HepG2 (cell line): Measurements from ENCODE around the gene SNX30. TPM values are rescaled to one million over a fixed set of nuclear protein-coding genes. Genes with fewer than 3 reads are reported as not detected.

ENCODE experiments used
- AGO1 ChIP-seq: fragments of 200-400 bp; formaldehyde crosslinking; IDR thresholded peaks from 2 replicates; pipeline ENCODE4 v1.6.1; 2017; ENCODE audit warnings: mild to moderate bottlenecking, low read depth, low read length, moderate library complexity; ENCODE audit not compliant: poor library complexity, severe bottlenecking
- ARID2 ChIP-seq: sonication (generic); formaldehyde crosslinking; IDR thresholded peaks from 2 replicates; pipeline ENCODE4 v1.8.1; 2022; ENCODE audit warnings: mild to moderate bottlenecking, missing genetic modification reagents, borderline replicate concordance
- IKZF1 ChIP-seq: fragments of 450-650 bp; IDR thresholded peaks from 2 replicates; pipeline ENCODE4 v1.7.1; 2016
- KDM2A ChIP-seq: sonication (generic); formaldehyde crosslinking; IDR thresholded peaks from 2 replicates; pipeline ENCODE4 v1.4.0; 2020; ENCODE audit warnings: low read depth, missing genetic modification reagents, borderline replicate concordance
- MAF1 ChIP-seq: sonication (generic); formaldehyde crosslinking; IDR thresholded peaks from 2 replicates; pipeline ENCODE4 v1.5.0; 2020; ENCODE audit warnings: missing genetic modification reagents, borderline replicate concordance
- MED1 ChIP-seq: sonication (generic); formaldehyde crosslinking; IDR thresholded peaks from 2 replicates; pipeline ENCODE4 v1.4.0; 2020; ENCODE audit warnings: missing genetic modification reagents
- MED8 ChIP-seq: sonication (generic); formaldehyde crosslinking; IDR thresholded peaks from 2 replicates; pipeline ENCODE4 v1.8.1; 2023; ENCODE audit warnings: mild to moderate bottlenecking, missing genetic modification reagents; ENCODE audit not compliant: insufficient replicate concordance
- MIER3 ChIP-seq: IDR thresholded peaks from 2 replicates; pipeline ENCODE4 v1.6.1; 2016; ENCODE audit warnings: missing compliant biosample characterization, borderline replicate concordance
- NCOA5 ChIP-seq: sonication (generic); formaldehyde crosslinking; IDR thresholded peaks from 2 replicates; pipeline ENCODE4 v1.4.0; 2020; ENCODE audit warnings: missing genetic modification reagents
- NR1H2 ChIP-seq: sonication (generic); formaldehyde crosslinking; IDR thresholded peaks from 2 replicates; pipeline ENCODE4 v1.8.1; 2022; ENCODE audit warnings: low read depth, missing genetic modification reagents, borderline replicate concordance
- NR3C1 ChIP-seq: sonication (generic); formaldehyde crosslinking; IDR thresholded peaks from 2 replicates; pipeline ENCODE4 v1.4.0; 2020; ENCODE audit warnings: missing genetic modification reagents
- SMAD3 ChIP-seq: sonication (generic); formaldehyde crosslinking; IDR thresholded peaks from 2 replicates; pipeline ENCODE4 v1.4.0; 2020; ENCODE audit warnings: missing genetic modification reagents
- SMARCC2 ChIP-seq: fragments of 450-650 bp; IDR thresholded peaks from 2 replicates; pipeline ENCODE4 v1.6.1; 2017; ENCODE audit warnings: antibody characterized with exemption, mild to moderate bottlenecking
- SMC3 ChIP-seq: IDR thresholded peaks from 2 replicates; pipeline ENCODE4 v1.6.1; 2011; ENCODE audit warnings: low read length, improper control_type of control experiment
- SP2 ChIP-seq: sonication (generic); formaldehyde crosslinking; IDR thresholded peaks from 2 replicates; pipeline ENCODE4 v1.5.1; 2020; ENCODE audit warnings: mild to moderate bottlenecking, missing genetic modification reagents
- SYNCRIP ChIP-seq: fragments of 200-400 bp; formaldehyde crosslinking; IDR thresholded peaks from 2 replicates; pipeline ENCODE4 v1.6.1; 2018; ENCODE audit warnings: mild to moderate bottlenecking, low read depth, low read length; ENCODE audit not compliant: insufficient read depth
- THYN1 ChIP-seq: sonication (generic); formaldehyde crosslinking; IDR thresholded peaks from 2 replicates; pipeline ENCODE4 v1.8.1; 2023; ENCODE audit warnings: low read depth, mild to moderate bottlenecking, moderate library complexity, missing genetic modification reagents, borderline replicate concordance
- XBP1 ChIP-seq: sonication (generic); formaldehyde crosslinking; IDR thresholded peaks from 2 replicates; pipeline ENCODE4 v1.5.0; 2020; ENCODE audit warnings: missing genetic modification reagents
- ZFP36 ChIP-seq: fragments of 150-350 bp; IDR thresholded peaks from 2 replicates; pipeline ENCODE4 v1.6.1; 2018; ENCODE audit warnings: borderline replicate concordance, low read length, low read depth; ENCODE audit not compliant: partially characterized antibody
- ZNF160 ChIP-seq: sonication (generic); formaldehyde crosslinking; IDR thresholded peaks from 2 replicates; pipeline ENCODE4 v1.8.0; 2022; ENCODE audit warnings: mild to moderate bottlenecking, inconsistent platforms, missing genetic modification reagents
- ZNF205 ChIP-seq: IDR thresholded peaks from 2 replicates; pipeline ENCODE4 v1.6.1; 2018; ENCODE audit warnings: missing biosample characterization, missing genetic modification reagents
- ZNF260 ChIP-seq: sonication (generic); formaldehyde crosslinking; IDR thresholded peaks from 2 replicates; pipeline ENCODE4 v1.4.0; 2020; ENCODE audit warnings: missing genetic modification reagents, low read depth, mild to moderate bottlenecking, borderline replicate concordance
- ZNF354B ChIP-seq: sonication (generic); formaldehyde crosslinking; IDR thresholded peaks from 2 replicates; pipeline ENCODE4 v1.8.0; 2022; ENCODE audit warnings: mild to moderate bottlenecking, missing genetic modification reagents
- ZNF550 ChIP-seq: sonication (generic); formaldehyde crosslinking; IDR thresholded peaks from 2 replicates; pipeline ENCODE4 v1.4.0; 2020; ENCODE audit warnings: mild to moderate bottlenecking, missing genetic modification reagents, borderline replicate concordance
- ZNF780A ChIP-seq: sonication (generic); formaldehyde crosslinking; IDR thresholded peaks from 2 replicates; pipeline ENCODE4 v1.8.0; 2022; ENCODE audit warnings: mild to moderate bottlenecking, missing genetic modification reagents, moderate library complexity
- polyA plus RNA-seq, 8 experiments: library from polyadenylated mRNA; depleted of rRNA in 3 of 8; stranded (reverse) in 7 of 8; unstranded in 1 of 8; fragments of >200 nt; fragmentation: Illumina TruSeq in 4 of 8; extraction: Trizol in 4 of 8; gene quantifications; 2 replicates each; pipeline versions ENCODE4 v1.2.1 to v1.2.3, GENCODE V29; 2011 to 2016; ENCODE audit warnings: low read depth in 4 of 8, missing spikeins in 1 of 8, mixed read lengths in 1 of 8; ENCODE audit not compliant: insufficient read depth in 1 of 8
- total RNA-seq, 5 experiments: library from RNA; depleted of rRNA; stranded (reverse); fragments of >200 nt; fragmentation: Illumina TruSeq; extraction: Trizol; gene quantifications; 2 replicates each; pipeline ENCODE4 v1.2.3, GENCODE V29; 2016; ENCODE audit warnings: low read depth in 1 of 5
- TF ChIP-seq, protein P1 (sequence below): sonication (generic); formaldehyde crosslinking; IDR thresholded peaks from 2 replicates; pipeline ENCODE4 v1.8.0; 2022; ENCODE audit warnings: low read depth, missing genetic modification reagents
- TF ChIP-seq, protein P2 (sequence below): sonication (generic); formaldehyde crosslinking; IDR thresholded peaks from 2 replicates; pipeline ENCODE4 v1.5.1; 2020; ENCODE audit warnings: mild to moderate bottlenecking, missing genetic modification reagents, moderate library complexity
- TF ChIP-seq, protein P3 (sequence below): sonication (generic); formaldehyde crosslinking; IDR thresholded peaks from 2 replicates; pipeline ENCODE4 v1.5.0; 2020; ENCODE audit warnings: missing genetic modification reagents
- TF ChIP-seq, protein P4 (sequence below): sonication (generic); formaldehyde crosslinking; IDR thresholded peaks from 2 replicates; pipeline ENCODE4 v1.9.0; 2021; ENCODE audit warnings: missing genetic modification reagents, mild to moderate bottlenecking, borderline replicate concordance

The SNX30 gene
- total and polyA plus RNA-seq, 2 of the 13 experiments (the other 11 are each of a cell fraction or from before 2014, with no cell fraction given), result 4.4 to 12.4 TPM

DNA sequence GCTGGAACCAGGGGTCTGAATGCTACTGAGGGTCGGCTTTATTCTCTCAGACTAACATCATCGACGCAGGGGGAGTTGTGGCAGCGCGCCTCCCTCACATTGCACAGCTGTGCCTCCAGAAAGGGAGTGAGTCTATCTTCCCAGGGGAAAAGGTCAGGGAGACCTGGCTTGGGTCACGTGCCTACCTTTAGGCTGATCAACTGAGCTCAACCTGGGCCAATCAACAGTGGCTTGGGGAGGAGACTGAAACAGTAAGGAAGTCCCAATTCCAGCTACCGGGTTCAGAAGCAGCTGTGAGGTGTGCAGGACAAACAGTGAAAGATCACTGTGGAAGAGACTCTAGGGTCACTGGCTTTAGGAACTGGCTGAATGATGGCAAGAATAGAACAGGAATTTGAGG lies 14.3 kb downstream of the SNX30 start (continued):
- TF ChIP-seq MAF1 (CRISPR knock-in tag) (no peak), ZNF205 (CRISPR knock-in tag) (no peak), XBP1 (CRISPR knock-in tag) (no peak), ARID2 (CRISPR knock-in tag) (no peak), KDM2A (CRISPR knock-in tag) (no peak), THYN1 (no peak), SMAD3 (no peak), NCOA5 (CRISPR knock-in tag) (no peak), MED1 (CRISPR knock-in tag) (peak; percentile 57), ZNF780A (CRISPR knock-in tag) (no peak), AGO1 (no peak), ZNF550 (CRISPR knock-in tag) (no peak), ZFP36 (no peak), SYNCRIP (no peak), ZNF260 (no peak), MIER3 (no peak), SMC3 (no peak), SMARCC2 (no peak), NR3C1 (CRISPR knock-in tag) (no peak), SP2 (no peak), ZNF354B (CRISPR knock-in tag) (no peak), MED8 (CRISPR knock-in tag) (no peak), IKZF1 (no peak), NR1H2 (CRISPR knock-in tag) (no peak), ZNF160 (CRISPR knock-in tag) (no peak)
- TF ChIP-seq, protein P1, sequence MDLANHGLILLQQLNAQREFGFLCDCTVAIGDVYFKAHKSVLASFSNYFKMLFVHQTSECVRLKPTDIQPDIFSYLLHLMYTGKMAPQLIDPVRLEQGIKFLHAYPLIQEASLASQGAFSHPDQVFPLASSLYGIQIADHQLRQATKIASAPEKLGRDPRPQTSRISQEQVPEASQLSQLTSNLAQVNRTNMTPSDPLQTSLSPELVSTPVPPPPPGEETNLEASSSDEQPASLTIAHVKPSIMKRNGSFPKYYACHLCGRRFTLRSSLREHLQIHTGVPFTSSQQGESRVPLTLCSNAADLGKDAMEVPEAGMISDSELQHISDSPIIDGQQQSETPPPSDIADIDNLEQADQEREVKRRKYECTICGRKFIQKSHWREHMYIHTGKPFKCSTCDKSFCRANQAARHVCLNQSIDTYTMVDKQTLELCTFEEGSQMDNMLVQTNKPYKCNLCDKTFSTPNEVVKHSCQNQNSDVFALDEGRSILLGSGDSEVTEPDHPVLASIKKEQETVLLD, result no peak
- TF ChIP-seq, protein P2, sequence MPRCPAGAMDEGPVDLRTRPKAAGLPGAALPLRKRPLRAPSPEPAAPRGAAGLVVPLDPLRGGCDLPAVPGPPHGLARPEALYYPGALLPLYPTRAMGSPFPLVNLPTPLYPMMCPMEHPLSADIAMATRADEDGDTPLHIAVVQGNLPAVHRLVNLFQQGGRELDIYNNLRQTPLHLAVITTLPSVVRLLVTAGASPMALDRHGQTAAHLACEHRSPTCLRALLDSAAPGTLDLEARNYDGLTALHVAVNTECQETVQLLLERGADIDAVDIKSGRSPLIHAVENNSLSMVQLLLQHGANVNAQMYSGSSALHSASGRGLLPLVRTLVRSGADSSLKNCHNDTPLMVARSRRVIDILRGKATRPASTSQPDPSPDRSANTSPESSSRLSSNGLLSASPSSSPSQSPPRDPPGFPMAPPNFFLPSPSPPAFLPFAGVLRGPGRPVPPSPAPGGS (CRISPR knock-in tag), result no peak
- TF ChIP-seq, protein P3, sequence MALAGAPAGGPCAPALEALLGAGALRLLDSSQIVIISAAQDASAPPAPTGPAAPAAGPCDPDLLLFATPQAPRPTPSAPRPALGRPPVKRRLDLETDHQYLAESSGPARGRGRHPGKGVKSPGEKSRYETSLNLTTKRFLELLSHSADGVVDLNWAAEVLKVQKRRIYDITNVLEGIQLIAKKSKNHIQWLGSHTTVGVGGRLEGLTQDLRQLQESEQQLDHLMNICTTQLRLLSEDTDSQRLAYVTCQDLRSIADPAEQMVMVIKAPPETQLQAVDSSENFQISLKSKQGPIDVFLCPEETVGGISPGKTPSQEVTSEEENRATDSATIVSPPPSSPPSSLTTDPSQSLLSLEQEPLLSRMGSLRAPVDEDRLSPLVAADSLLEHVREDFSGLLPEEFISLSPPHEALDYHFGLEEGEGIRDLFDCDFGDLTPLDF, result no peak
- TF ChIP-seq, protein P4, sequence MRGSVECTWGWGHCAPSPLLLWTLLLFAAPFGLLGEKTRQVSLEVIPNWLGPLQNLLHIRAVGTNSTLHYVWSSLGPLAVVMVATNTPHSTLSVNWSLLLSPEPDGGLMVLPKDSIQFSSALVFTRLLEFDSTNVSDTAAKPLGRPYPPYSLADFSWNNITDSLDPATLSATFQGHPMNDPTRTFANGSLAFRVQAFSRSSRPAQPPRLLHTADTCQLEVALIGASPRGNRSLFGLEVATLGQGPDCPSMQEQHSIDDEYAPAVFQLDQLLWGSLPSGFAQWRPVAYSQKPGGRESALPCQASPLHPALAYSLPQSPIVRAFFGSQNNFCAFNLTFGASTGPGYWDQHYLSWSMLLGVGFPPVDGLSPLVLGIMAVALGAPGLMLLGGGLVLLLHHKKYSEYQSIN (CRISPR knock-in tag), result no peak
